Left ventricle myocardium inferior (tissue), 1 donor: Measurements from ENCODE around the gene ITGBL1. TPM values are rescaled to one million over a fixed set of nuclear protein-coding genes. Genes with fewer than 3 reads are reported as not detected.

Experiments
- DNase-seq: peaks from one replicate; pipeline ENCODE4 v3.0.0-alpha.2; 2020
- H3K27ac ChIP-seq: fragments of 200-600 bp; replicated peaks from 2 replicates; pipeline ENCODE4 v1.8.0; 2021
- H3K27me3 ChIP-seq: fragments of 200-600 bp; 2 replicates; pipeline ENCODE4 v1.8.0; 2021; ENCODE audit warnings: low read depth
- H3K36me3 ChIP-seq: fragments of 200-600 bp; 2 replicates; pipeline ENCODE4 v1.8.0; 2021
- H3K4me1 ChIP-seq: fragments of 200-600 bp; 2 replicates; pipeline ENCODE4 v1.8.0; 2021
- H3K4me3 ChIP-seq: fragments of 200-600 bp; 2 replicates; pipeline ENCODE4 v1.8.0; 2021; ENCODE audit warnings: mild to moderate bottlenecking, moderate library complexity
- H3K9me3 ChIP-seq: fragments of 200-600 bp; replicated peaks from 2 replicates; pipeline ENCODE4 v1.8.0; 2021
- intact Hi-C: fragments of 100-400 bp; cut with micrococcal nuclease; formaldehyde crosslinking; loops from one replicate; pipeline ENCODE4 v1.11.0; 2022
- total RNA-seq: library from RNA; stranded (reverse); fragmentation: NEBNext Ultra II Directional; extraction: Animal tissue kit (Norgen Biotek cat#: 25700); gene quantifications from one replicate; pipeline ENCODE4 v1.2.1, GENCODE V29; 2021
- TF ChIP-seq, protein P1 (sequence below): fragments of 200-600 bp; IDR thresholded peaks from 2 replicates; pipeline ENCODE4 v1.8.0; 2021; ENCODE audit warnings: antibody characterized with exemption, mild to moderate bottlenecking, borderline replicate concordance
- donor health status: DM: no; HTN: yes; CAD: no; lungs with severe emphysema.

ITGBL1 gene
- total RNA-seq, 1 donor from 2014 or later, result 2.2 TPM

- peaks cover 10% of the 10 kb centered on the region for H3K4me1 ChIP-seq
- H3K9me3 ChIP-seq, result no peaks in the 10 kb centered on the region
- peak; percentile 32 for DNase-seq
- no peak overlapping the region for H3K4me3 ChIP-seq
- H3K27me3 ChIP-seq, result no peaks in the 10 kb centered on the region
- H3K27ac ChIP-seq, result no peak overlapping the region
- H3K36me3 ChIP-seq, result no peaks in the 10 kb centered on the region
- intact Hi-C loops, result no loop called here
- TF ChIP-seq, protein P1, sequence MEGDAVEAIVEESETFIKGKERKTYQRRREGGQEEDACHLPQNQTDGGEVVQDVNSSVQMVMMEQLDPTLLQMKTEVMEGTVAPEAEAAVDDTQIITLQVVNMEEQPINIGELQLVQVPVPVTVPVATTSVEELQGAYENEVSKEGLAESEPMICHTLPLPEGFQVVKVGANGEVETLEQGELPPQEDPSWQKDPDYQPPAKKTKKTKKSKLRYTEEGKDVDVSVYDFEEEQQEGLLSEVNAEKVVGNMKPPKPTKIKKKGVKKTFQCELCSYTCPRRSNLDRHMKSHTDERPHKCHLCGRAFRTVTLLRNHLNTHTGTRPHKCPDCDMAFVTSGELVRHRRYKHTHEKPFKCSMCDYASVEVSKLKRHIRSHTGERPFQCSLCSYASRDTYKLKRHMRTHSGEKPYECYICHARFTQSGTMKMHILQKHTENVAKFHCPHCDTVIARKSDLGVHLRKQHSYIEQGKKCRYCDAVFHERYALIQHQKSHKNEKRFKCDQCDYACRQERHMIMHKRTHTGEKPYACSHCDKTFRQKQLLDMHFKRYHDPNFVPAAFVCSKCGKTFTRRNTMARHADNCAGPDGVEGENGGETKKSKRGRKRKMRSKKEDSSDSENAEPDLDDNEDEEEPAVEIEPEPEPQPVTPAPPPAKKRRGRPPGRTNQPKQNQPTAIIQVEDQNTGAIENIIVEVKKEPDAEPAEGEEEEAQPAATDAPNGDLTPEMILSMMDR, result no peak
These were observed 21.0 kb downstream of the ITGBL1 start for GRCh38 chr13:101473458-101473857.

DNA sequence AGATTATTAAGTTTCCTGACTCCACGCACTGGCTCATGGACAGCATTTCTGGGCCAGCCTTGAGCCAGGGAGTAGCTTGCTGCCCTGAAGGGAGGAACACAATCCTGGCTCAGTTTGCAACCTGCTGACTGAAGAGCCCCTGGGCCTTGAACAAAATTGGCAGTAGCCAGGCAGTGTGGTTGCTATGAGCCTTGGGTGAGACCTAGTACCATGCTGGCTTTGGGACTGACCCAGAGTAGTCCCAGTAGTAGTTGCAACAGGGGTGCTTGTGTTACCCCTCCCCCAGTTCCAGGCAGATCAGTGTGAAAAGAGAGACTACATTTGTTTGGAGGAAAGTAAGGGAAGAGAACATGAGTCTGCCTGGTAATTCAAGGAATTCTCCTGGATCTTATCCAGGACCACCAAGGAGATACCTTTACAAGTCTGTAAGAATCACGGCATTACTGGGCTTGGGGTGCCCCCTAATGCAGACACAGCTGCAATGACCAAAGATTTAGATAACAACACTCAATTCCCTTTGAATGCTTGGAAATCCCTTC, 22.0 kb downstream of the ITGBL1 start:
- Histone ChIP-seq H3K27me3 (no peaks in the 10 kb centered on the region), H3K4me1 (peaks cover 10% of the 10 kb centered on the region), H3K9me3 (no peaks in the 10 kb centered on the region), H3K4me3 (no peak overlapping the region), H3K27ac (no peak overlapping the region), H3K36me3 (no peaks in the 10 kb centered on the region)
- DNase-seq, result no peak
- TF ChIP-seq, protein P1, result peak; percentile 19
- intact Hi-C loops, result no loop called here

- Histone ChIP-seq H3K27me3 (no peaks in the 10 kb centered on the region), H3K9me3 (no peaks in the 10 kb centered on the region), H3K4me1 (peaks cover 10% of the 10 kb centered on the region), H3K36me3 (no peaks in the 10 kb centered on the region), H3K4me3 (no peak overlapping the region), H3K27ac (no peak overlapping the region)
- TF ChIP-seq, protein P1, result no peak
- no peak for DNase-seq
- intact Hi-C loops, result no loop called here
These were observed 23.1 kb downstream of the ITGBL1 start for GRCh38 chr13:101475536-101475935.

DNA sequence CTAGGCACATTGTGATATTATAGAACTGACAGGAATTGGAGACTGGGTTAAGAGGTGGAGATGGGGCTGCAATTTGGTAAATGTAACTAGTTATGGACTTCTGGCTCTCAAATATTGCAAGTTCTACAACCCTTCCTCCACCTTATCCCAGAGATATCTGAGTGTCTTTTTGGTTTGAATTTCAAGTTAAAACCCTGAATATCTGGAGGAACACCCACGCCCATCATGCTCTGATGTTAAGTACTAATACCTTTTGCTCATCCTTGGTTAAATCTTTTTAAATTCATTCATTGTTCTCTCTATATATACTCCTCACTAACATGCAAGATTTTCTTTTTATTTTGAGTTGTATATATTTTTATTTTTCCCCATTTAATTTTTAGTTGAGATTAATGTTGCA, 28.9 kb downstream of the ITGBL1 start:
- Histone ChIP-seq H3K4me1 (no peaks in the 10 kb centered on the region), H3K4me3 (no peak overlapping the region), H3K27me3 (no peaks in the 10 kb centered on the region), H3K36me3 (no peaks in the 10 kb centered on the region), H3K9me3 (peaks cover 5% of the 10 kb centered on the region), H3K27ac (no peak overlapping the region)
- DNase-seq, result no peak
- intact Hi-C loops, result no loop called here
- TF ChIP-seq, protein P1, result no peak

DNA sequence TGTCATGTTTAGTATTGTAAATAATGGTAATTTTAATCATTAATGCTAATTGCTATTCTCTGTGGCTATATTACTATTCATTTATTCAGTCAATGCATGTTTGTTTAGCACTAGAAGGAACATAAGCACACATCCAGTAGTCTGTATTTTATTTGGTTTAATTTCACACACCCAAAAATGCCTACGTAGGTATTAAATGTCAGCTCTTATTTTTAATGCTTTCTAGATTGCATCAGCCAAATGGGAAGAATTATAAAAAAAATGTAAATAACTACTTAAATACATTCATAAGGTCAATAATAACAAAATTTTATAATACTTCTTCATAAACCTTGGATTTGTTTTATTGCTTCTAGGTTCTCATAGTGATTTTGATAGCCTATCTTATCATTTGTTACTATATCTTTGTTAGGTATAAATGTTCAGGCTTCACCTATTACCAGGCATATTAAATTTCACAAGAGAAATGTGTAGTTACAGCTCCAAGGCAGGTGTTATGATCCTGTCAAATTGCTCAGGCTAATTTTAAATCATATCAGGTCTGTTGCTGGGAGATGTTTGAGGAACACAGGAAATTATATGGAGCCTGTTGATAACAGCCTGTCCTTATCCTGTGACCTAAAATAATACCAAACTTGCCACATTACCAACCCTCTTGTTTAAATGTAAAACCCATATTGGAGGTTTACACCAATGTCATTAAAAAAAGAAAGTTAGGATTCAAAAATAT, 34.4 kb downstream of the ITGBL1 start:
- Histone ChIP-seq H3K4me1 (peaks cover 7% of the 10 kb centered on the region), H3K36me3 (no peaks in the 10 kb centered on the region), H3K4me3 (no peak overlapping the region), H3K27me3 (no peaks in the 10 kb centered on the region), H3K9me3 (peaks cover 5% of the 10 kb centered on the region), H3K27ac (peak overlapping the region; percentile 34)
- intact Hi-C loops, result no loop called here
- no peak for DNase-seq
- TF ChIP-seq, protein P1, result no peak
